CD4-positive, alpha-beta T cell treated with Interleukin-2 at 100 ng/mL for 4 hours (primary cell): Measurements from ENCODE around the gene FCRLA.
"Not testable (repeated sequence)": the region's sequence is repeated elsewhere in the genome, so short reads cannot be mapped to it uniquely, and the experiment has no call there.

Experiments used
- DNase-seq: peaks from one replicate; pipeline ENCODE4 v3.0.0-alpha.2; 2020; ENCODE audit warnings: low spot score

The FCRLA gene

GRCh38 chr1:161706482-161707347, at the start of gene FCRLA:
TSS of gene FCRLA (plus strand) at chr1:161707229. CDS start at chr1:161707265, 36 bp downstream.
- no peak for DNase-seq

- DNase-seq, result not testable (repeated sequence)
Measured at GRCh38 chr1:161658524-161658923, 48.5 kb upstream of the FCRLA start.

GRCh38 chr1:161661660-161662311, 45.2 kb upstream of the FCRLA start:
- DNase-seq, result not testable (repeated sequence)

- not testable (repeated sequence) for DNase-seq
Measured at GRCh38 chr1:161662684-161663339, 44.2 kb upstream of the FCRLA start, which contains the start of gene FCGR2B. TSS of gene FCGR2B (plus strand) at chr1:161663143. CDS start at chr1:161663242, 99 bp downstream.

- DNase-seq, result not testable (repeated sequence)
Measured at GRCh38 chr1:161663569-161663968, 43.5 kb upstream of the FCRLA start.

GRCh38 chr1:161664689-161665088, 42.3 kb upstream of the FCRLA start:
- DNase-seq, result not testable (repeated sequence)

- not testable (repeated sequence) for DNase-seq
Measured at GRCh38 chr1:161671045-161672020, 35.7 kb upstream of the FCRLA start.

- not testable (repeated sequence) for DNase-seq
Measured at GRCh38 chr1:161673437-161673836, 33.6 kb upstream of the FCRLA start.

- DNase-seq, result not testable (repeated sequence)
Measured at GRCh38 chr1:161674447-161674846, 32.6 kb upstream of the FCRLA start.

- not testable (repeated sequence) for DNase-seq
Measured at GRCh38 chr1:161674908-161675307, 32.1 kb upstream of the FCRLA start.

GRCh38 chr1:161676441-161676840, 30.6 kb upstream of the FCRLA start:
- DNase-seq, result no peak

GRCh38 chr1:161676958-161677689, 29.9 kb upstream of the FCRLA start:
- DNase-seq, result no peak

GRCh38 chr1:161678500-161678899, 28.5 kb upstream of the FCRLA start:
- DNase-seq, result no peak

GRCh38 chr1:161681879-161682278, 25.1 kb upstream of the FCRLA start:
- DNase-seq, result no peak

- no peak for DNase-seq
Measured at GRCh38 chr1:161688946-161689345, 18.1 kb upstream of the FCRLA start.

GRCh38 chr1:161691846-161692245, 15.2 kb upstream of the FCRLA start:
- DNase-seq, result no peak

- not testable (repeated sequence) for DNase-seq
Measured at GRCh38 chr1:161693020-161693712, 13.9 kb upstream of the FCRLA start.

- DNase-seq, result not testable (repeated sequence)
Measured at GRCh38 chr1:161698302-161698701, 8.7 kb upstream of the FCRLA start.

- no peak for DNase-seq
Measured at GRCh38 chr1:161702250-161702649, 4.8 kb upstream of the FCRLA start.

GRCh38 chr1:161705537-161705936, 1.5 kb upstream of the FCRLA start:
- DNase-seq, result no peak
